CD4-positive, alpha-beta T cell (primary cell): ENCODE measurements around the gene PER1. TPM values are rescaled to one million over a fixed set of nuclear protein-coding genes. Genes with fewer than 3 reads are reported as not detected.

Experiments used
- ATAC-seq: fragments of 200-7000 bp; cut with Tn5 transposase; one replicate; pipeline ENCODE4 v1.10.0; 2022; ENCODE audit warnings: mild to moderate bottlenecking; ENCODE audit not compliant: poor library complexity
- CTCF ChIA-PET: fragments of 350-600 bp; sonication (Branson Sonifier 250); formaldehyde crosslinking; loops from one replicate; lab custom pipeline; 2021; ENCODE audit warnings: antibody characterized with exemption, inconsistent platforms; lab: Charles Lee
- POLR2A ChIA-PET: fragments of 350-600 bp; sonication (Branson Sonifier 250); formaldehyde crosslinking; loops from one replicate; lab custom pipeline; 2021; ENCODE audit warnings: antibody characterized with exemption, inconsistent platforms; lab: Charles Lee
- DNase-seq, 14 experiments: peaks; one replicate each; pipeline ENCODE4 v3.0.0-alpha.2; 2013 to 2020; ENCODE audit warnings: mixed read lengths in 2 of 14
- H3K27ac ChIP-seq, 2 donors: one replicate each; pipeline versions ENCODE4 v1.5.1 to v1.7.0; 2013; ENCODE audit warnings: low read length in 2 of 2, low read depth in 1 of 2, mild to moderate bottlenecking in 1 of 2
- H3K27me3 ChIP-seq, 2 experiments: 1 replicate in 1 of 2; 2 replicates in 1 of 2; pipeline versions ENCODE4 v1.6.1 to v1.7.0; 2013; ENCODE audit warnings: low read length in 2 of 2, control low read depth in 1 of 2, mild to moderate bottlenecking in 1 of 2, moderate library complexity in 1 of 2; ENCODE audit not compliant: insufficient read depth in 2 of 2, control insufficient read depth in 1 of 2
- H3K36me3 ChIP-seq: one replicate; pipeline ENCODE4 v1.6.1; 2013; ENCODE audit warnings: low read length, control low read depth; ENCODE audit not compliant: insufficient read depth
- H3K4me1 ChIP-seq: one replicate; pipeline ENCODE4 v1.6.1; 2013; ENCODE audit warnings: low read length, control low read depth; ENCODE audit not compliant: insufficient read depth
- H3K4me3 ChIP-seq: one replicate; pipeline ENCODE4 v1.5.1; 2013; ENCODE audit warnings: mild to moderate bottlenecking, low read length, moderate library complexity
- H3K9me3 ChIP-seq, 2 experiments: 1 replicate in 1 of 2; 2 replicates in 1 of 2; pipeline versions ENCODE4 v1.6.1 to v1.7.0; 2013; ENCODE audit warnings: low read length in 2 of 2, mild to moderate bottlenecking in 2 of 2, control low read depth in 1 of 2, moderate library complexity in 1 of 2; ENCODE audit not compliant: control insufficient read depth in 1 of 2, insufficient read depth in 1 of 2
- H3K27ac Mint-ChIP-seq: one replicate; pipeline ENCODE4 v1.8.0; 2020; ENCODE audit warnings: mixed read lengths
- H3K27me3 Mint-ChIP-seq: one replicate; pipeline ENCODE4 v1.8.0; 2021; ENCODE audit warnings: mixed read lengths
- H3K36me3 Mint-ChIP-seq: one replicate; pipeline ENCODE4 v1.8.0; 2021; ENCODE audit warnings: low read depth, mixed read lengths
- H3K4me1 Mint-ChIP-seq: one replicate; pipeline ENCODE4 v1.8.0; 2021; ENCODE audit warnings: low read depth, mixed read lengths
- H3K4me3 Mint-ChIP-seq: one replicate; pipeline ENCODE4 v1.8.0; 2020; ENCODE audit warnings: mild to moderate bottlenecking, mixed read lengths
- H3K9me3 Mint-ChIP-seq: one replicate; pipeline ENCODE4 v1.8.0; 2020; ENCODE audit warnings: mixed read lengths
- intact Hi-C, 2 experiments: fragments of 100-400 bp; cut with DNase I in 1 of 2; cut with micrococcal nuclease in 1 of 2; formaldehyde crosslinking; loops; one replicate each; pipeline versions ENCODE4 v1.15.1 to v1.9.0; 2023 to 2025; cut with DNase I, micrococcal nuclease
- total RNA-seq, 174 experiments: library from RNA in 2 of 174; stranded (reverse) in 2 of 174; gene quantifications; one replicate each; pipeline ENCODE4 v1.2.3 and lab custom pipeline; 2021 to 2026
- TF ChIP-seq, protein P1 (sequence below): fragments of 200-600 bp; IDR thresholded peaks from one replicate; pipeline ENCODE4 v1.8.0; 2022; ENCODE audit warnings: antibody characterized with exemption, mild to moderate bottlenecking

The PER1 gene
- total RNA-seq, 2 experiments from 2014 or later = 1,723 to 1,794 TPM

DNA sequence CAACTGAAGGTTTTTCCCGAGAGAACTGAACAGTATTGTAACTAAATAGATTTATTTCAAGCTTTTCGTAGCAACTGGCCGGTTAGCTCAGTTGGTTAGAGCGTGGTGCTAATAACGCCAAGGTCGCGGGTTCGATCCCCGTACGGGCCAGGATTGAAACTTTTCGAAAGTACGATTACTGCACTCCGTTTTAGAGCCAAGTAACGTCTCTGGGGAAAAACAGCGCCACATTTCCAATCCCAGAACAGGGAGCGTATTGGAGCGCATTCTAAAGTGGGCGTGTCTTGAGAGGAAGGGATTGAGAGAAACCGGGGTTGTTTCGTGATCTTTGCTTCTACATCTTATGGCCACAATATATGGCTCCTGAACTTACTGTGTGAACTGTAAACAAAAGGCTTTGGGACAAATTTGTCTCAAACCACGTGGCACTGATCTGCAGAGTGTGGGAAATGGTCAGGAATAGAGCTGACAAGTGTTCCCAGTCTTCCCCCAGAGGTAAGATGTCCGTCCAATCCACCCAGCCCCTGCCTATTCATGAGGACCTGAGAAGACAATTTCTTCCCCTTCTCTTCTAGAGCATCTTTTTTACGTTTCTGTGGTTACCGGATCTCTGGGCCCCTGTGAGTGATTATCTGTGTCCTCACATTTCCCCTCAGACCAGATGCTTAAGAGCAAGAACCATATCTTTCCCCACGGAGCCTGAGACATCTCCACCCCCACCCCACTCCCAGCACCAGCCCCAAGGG is 35.5 kb upstream of the PER1 start:
- H3K4me1 Mint-ChIP-seq = peaks cover 12% of the 10 kb centered on the region
- no peaks in the 10 kb centered on the region for H3K27me3 Mint-ChIP-seq
- peak; percentile 67 to 94 (median 80) for DNase-seq
- H3K9me3 ChIP-seq = no peaks in the 10 kb centered on the region
- H3K4me1 ChIP-seq = peaks cover 70% of the 10 kb centered on the region
- H3K36me3 ChIP-seq = no peaks in the 10 kb centered on the region
- peak overlapping the region; percentile 28 to 83 for H3K27ac ChIP-seq
- TF ChIP-seq, protein P1, sequence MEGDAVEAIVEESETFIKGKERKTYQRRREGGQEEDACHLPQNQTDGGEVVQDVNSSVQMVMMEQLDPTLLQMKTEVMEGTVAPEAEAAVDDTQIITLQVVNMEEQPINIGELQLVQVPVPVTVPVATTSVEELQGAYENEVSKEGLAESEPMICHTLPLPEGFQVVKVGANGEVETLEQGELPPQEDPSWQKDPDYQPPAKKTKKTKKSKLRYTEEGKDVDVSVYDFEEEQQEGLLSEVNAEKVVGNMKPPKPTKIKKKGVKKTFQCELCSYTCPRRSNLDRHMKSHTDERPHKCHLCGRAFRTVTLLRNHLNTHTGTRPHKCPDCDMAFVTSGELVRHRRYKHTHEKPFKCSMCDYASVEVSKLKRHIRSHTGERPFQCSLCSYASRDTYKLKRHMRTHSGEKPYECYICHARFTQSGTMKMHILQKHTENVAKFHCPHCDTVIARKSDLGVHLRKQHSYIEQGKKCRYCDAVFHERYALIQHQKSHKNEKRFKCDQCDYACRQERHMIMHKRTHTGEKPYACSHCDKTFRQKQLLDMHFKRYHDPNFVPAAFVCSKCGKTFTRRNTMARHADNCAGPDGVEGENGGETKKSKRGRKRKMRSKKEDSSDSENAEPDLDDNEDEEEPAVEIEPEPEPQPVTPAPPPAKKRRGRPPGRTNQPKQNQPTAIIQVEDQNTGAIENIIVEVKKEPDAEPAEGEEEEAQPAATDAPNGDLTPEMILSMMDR = no peak
- POLR2A ChIA-PET = interaction anchor here (0.6 to 10.5 kb wide), 19 partner anchors 12 to 555 kb away, joined by 3 to 344 read pairs (median 13); partner anchors contain the start of genes ALOXE3, AURKB, CTC1 and PFAS
- ATAC-seq = peak; percentile 4
- H3K27me3 ChIP-seq = no peaks in the 10 kb centered on the region
- peak overlapping the region; percentile 93 for H3K4me3 ChIP-seq
- intact Hi-C loops = loop anchor here (2.0 to 5.0 kb wide), 6 partner anchors 13 to 67 kb away; partner anchors contain the start of genes CTC1 (in 1 of the 2) and PFAS (in 1 of the 2)
- H3K4me3 Mint-ChIP-seq = no peak overlapping the region
- H3K9me3 Mint-ChIP-seq = no peaks in the 10 kb centered on the region
- no peak overlapping the region for H3K27ac Mint-ChIP-seq
- CTCF ChIA-PET = interaction anchor here (1.0 to 4.7 kb wide), 10 partner anchors 11 to 114 kb away, joined by 3 to 30 read pairs (median 7); partner anchors contain the start of genes ALOXE3 and TMEM107
- peaks cover 3% of the 10 kb centered on the region for H3K36me3 Mint-ChIP-seq

DNA sequence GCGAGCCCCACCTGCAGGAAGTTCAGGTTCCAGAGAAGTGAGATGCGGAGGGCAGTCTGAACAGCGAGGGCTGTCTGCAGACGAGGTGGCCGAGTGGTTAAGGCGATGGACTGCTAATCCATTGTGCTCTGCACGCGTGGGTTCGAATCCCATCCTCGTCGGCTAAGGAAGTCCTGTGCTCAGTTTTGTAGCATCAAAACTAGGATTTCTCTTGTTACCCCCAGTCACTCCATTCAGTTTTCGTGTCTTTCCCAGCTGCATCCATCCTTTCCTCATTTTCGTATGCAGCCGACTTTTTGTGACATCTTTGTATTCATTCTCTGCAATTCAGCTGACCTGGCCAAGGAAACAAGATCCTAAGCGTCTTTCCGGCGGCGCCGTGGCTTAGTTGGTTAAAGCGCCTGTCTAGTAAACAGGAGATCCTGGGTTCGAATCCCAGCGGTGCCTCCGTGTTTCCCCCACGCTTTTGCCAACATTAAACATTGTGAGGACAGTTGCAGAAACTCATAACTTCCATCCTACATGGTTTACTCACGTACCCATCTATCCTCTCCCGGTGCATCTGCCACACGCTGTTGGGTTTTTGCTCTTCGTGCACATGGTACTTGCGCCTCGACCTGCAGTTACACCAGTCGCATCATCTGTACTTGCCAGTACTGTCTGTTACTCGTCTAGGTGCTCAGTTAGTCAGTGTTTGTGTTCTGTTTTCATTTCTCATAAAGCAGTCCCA is 34.7 kb upstream of the PER1 start:
- no peaks in the 10 kb centered on the region for H3K27me3 ChIP-seq
- Mint-ChIP-seq H3K27me3 (no peaks in the 10 kb centered on the region), H3K4me3 (no peak overlapping the region), H3K4me1 (peaks cover 15% of the 10 kb centered on the region), H3K27ac (no peak overlapping the region), H3K9me3 (no peaks in the 10 kb centered on the region), H3K36me3 (peaks cover 3% of the 10 kb centered on the region)
- intact Hi-C loops = loop anchor here (1.0 to 5.0 kb wide), 9 partner anchors 11 to 68 kb away; partner anchors contain the start of genes CTC1 (in 1 of the 2), PFAS (in 1 of the 2) and TMEM107 (in 1 of the 2)
- ATAC-seq = peak; percentile 49
- H3K36me3 ChIP-seq = no peaks in the 10 kb centered on the region
- H3K4me1 ChIP-seq = peaks cover 62% of the 10 kb centered on the region
- TF ChIP-seq, protein P1 = peak; percentile 28
- DNase-seq = peak; percentile 83 to 95 (median 90)
- ChIA-PET CTCF (interaction anchor here (0.8 to 4.7 kb wide), 10 partner anchors 11 to 68 kb away, joined by 3 to 30 read pairs (median 7); partner anchors contain the start of genes ALOXE3 and TMEM107), POLR2A (interaction anchor here (0.7 to 10.5 kb wide), 19 partner anchors 9 to 109 kb away, joined by 3 to 344 read pairs (median 13); partner anchors contain the start of genes ALOXE3, AURKB, CTC1 and HES7)
- H3K9me3 ChIP-seq = no peaks in the 10 kb centered on the region
- peak overlapping the region; percentile 93 for H3K4me3 ChIP-seq
- H3K27ac ChIP-seq = peak overlapping the region; percentile 65 to 76

DNA sequence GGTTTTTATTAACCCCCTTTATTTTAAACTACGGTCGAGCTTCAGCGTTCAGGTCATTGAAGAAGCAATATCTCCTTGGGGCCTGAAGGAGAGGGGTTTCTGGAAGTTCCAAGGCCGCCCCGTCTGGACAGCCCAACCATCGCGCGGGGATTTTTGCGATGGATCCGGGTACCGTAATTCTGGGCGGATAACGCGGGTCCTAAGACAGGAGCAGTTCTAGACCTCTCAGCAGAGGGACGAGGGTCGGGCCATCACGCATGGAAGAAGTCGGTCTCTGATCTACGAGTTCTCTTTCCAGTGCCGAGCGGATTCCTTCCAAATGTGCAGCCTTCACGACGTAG is 34.2 kb upstream of the PER1 start:
- Mint-ChIP-seq H3K27me3 (no peaks in the 10 kb centered on the region), H3K4me3 (no peak overlapping the region), H3K4me1 (peaks cover 18% of the 10 kb centered on the region), H3K9me3 (no peaks in the 10 kb centered on the region), H3K27ac (no peak overlapping the region), H3K36me3 (peaks cover 3% of the 10 kb centered on the region)
- no peaks in the 10 kb centered on the region for H3K9me3 ChIP-seq
- H3K27ac ChIP-seq = peak overlapping the region; percentile 65 to 76
- ChIA-PET POLR2A (interaction anchor here (0.7 to 10.5 kb wide), 16 partner anchors 10 to 109 kb away, joined by 3 to 344 read pairs (median 16); partner anchors contain the start of genes ALOXE3, AURKB, CTC1 and HES7), CTCF (interaction anchor here (0.8 to 4.7 kb wide), 8 partner anchors 10 to 66 kb away, joined by 3 to 30 read pairs (median 9); partner anchors contain the start of gene TMEM107)
- TF ChIP-seq, protein P1 = peak; percentile 46
- DNase-seq (no peak), ATAC-seq (no peak)
- no peaks in the 10 kb centered on the region for H3K27me3 ChIP-seq
- intact Hi-C loops = loop anchor here (1.0 to 5.0 kb wide), 9 partner anchors 10 to 67 kb away; partner anchors contain the start of genes CTC1 (in 1 of the 2), PFAS (in 1 of the 2) and TMEM107 (in 1 of the 2)
- H3K4me1 ChIP-seq = peaks cover 57% of the 10 kb centered on the region
- peak overlapping the region; percentile 93 for H3K4me3 ChIP-seq
- no peaks in the 10 kb centered on the region for H3K36me3 ChIP-seq
